Activated T-helper 1 cell treated with Interleukin-2 at 50 U/mL for 16 hours (primary cell): ENCODE data around the gene C1QTNF12.

ENCODE experiments used
- DNase-seq: peaks from one replicate; pipeline ENCODE4 v3.0.0-alpha.2; 2020; ENCODE audit warnings: low read depth

Gene C1QTNF12

GRCh38 chr1:1213345-1214265, 32.9 kb downstream of the C1QTNF12 start, which contains the start of gene TNFRSF4:
TSS of gene TNFRSF4 (minus strand) at chr1:1214153. CDS start at chr1:1214127, 26 bp downstream.
- no peak for DNase-seq

DNA sequence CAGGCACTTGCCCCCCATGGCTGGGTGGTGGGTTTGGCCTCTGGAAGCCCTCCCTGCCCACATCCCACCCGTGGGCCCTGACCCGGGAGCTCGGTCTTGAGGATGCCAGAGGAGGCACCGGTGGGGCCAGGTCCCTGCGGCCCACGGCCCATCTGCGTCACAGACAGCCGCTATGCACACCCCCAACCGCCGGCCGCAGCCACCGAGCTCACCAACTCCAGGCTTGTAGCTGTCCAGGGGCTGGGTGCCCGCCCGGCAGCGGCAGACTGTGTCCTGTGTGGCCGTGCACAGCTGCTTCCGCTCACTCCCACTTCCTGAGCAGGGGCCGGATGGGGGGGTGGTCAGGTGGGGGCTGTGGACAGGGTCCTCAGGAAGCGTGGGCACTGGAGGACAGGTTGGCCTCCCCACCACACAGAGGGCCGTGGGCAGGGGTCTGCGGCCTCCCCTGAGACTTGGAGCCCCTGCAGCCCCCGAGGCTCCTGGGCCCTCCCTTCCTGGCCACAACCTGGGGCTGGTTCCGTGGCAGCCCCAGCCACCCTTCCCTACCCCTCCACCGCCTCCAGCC, 33.7 kb downstream of the C1QTNF12 start:
- DNase-seq, result no peak

DNA sequence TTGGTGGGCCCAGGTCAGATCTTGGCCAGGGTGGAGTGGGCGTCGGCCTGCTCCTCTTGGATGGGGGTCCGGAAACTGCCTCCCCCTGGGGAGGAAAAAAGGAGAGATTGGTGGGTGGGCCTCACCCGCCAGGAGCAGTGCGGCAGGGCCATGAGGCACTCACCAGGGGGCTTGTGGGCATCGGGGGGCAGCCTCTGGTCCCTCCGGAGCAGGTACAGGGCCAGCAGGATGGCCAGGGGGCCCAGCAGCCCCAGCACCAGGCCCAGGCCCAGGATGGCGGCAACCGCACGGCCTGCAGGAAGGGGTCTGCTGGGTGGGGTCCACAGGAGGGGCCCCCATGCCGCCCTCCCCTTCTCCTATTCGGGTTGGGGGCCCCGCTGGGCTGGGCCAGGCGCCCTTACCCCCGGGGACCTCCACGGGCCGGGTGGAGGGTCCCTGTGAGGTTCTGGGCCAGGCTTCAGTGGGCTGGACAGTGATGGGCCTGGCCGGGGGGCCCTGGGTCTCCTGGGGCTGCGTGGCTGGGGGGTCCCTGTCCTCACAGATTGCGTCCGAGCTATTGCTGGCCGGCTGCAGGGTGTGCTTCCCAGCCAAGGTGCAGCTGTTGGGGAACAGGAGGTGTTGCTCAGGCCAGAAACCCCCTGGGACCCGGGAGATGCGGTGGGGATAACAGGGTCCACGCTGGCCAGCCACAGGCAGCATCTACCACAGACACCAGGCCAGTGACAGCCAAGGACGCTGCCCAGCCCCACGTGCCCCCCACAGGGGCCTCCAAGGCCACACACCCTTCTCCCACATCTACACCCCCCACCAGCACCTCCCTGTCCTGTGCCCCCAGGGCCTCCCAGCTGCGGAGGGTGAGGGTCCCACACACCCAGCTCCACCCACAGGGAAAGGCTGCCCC, 34.7 kb downstream of the C1QTNF12 start:
- no peak for DNase-seq

DNA sequence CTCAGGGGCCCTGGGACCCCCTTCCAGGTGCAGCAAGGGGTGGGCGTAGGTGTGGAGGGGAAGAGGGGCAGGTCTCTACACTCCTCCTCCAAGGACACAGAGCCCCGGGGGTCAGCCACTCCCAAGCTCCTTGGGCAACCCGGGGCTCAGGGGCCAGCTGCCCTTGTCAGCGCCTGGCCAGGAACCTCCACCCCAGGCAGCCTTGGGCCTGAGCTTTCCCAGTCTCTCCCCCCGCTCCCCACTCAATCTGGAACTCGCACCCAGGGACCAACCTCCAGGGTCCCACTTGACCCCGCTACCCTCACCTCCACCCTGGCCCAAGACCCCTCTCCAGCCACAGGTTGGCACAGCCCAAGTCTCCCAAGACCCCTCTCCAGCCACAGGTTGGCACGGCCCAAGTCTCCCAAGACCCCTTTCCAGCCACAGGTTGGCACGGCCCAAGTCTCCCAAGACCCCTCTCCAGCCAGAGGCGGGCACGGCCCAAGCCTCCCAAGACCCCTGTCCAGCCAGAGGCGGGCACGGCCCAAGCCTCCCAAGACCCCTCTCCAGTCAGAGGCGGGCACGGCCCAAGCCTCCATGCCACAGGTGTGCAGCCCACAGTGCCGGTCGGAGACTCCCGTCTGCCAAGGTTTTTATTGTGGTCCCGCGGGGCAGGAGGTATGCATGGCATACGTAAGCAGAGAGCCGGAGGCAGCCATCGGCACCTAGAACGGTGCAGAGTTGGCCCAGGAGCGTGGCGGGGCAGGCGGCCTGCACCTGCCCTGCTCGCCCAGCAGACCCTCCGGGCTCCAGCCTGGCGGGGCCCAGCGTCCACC, 35.6 kb downstream of the C1QTNF12 start:
- DNase-seq, result no peak

- no peak for DNase-seq
Observed at GRCh38 chr1:1208713-1209433, 37.6 kb downstream of the C1QTNF12 start.

DNA sequence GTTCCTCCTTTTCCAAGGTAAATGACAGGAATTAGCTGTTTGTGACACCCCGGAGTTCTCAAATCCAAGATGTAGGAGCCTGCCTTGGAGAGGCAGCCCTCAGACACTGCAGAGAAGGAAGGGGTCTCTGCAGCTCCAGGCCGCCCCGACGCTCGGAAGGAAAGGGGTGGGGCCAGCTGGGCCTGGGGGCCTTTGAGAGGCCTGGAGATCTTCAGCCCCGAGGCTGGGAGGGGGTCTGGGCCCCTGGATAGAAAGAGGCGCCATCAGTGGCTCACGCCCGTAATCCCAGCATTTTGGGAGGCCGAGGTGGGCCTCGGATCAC, 39.0 kb downstream of the C1QTNF12 start:
- DNase-seq, result no peak

DNA sequence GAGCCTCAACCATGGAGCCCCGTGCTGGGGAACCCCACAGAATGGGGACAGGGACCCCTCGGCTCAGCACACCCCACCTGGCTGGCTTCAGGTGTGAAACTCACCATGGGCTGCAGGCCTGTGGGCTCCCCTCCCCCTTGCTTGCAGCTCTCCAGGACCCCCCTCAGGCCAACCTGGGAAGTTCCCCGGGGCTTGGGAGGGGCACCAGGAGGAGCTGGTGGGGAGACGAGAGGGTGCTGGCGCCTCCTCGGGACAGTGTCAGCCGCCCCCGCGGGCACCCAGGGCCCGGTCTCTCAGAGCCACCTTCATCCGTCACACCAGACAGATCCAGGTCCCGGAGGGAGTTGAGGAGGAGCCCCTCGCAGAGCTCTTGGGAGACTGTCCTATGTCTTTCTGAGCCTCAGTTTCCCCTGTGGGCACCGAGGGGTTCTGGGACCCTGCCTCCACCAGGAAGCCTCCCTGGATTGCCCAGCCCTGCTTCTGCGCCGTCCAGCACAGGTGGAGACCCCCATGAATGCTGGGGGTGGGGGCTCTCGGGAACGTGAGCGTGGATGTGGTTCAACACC, 39.5 kb downstream of the C1QTNF12 start:
- DNase-seq, result no peak

- DNase-seq, result no peak
Observed at GRCh38 chr1:1206376-1206965, 40.1 kb downstream of the C1QTNF12 start, which contains the start of gene TNFRSF18. TSS of gene TNFRSF18 (minus strand) at chr1:1206592. CDS start at chr1:1206571, 21 bp downstream.

GRCh38 chr1:1205769-1206375, 40.6 kb downstream of the C1QTNF12 start:
- no peak for DNase-seq

DNA sequence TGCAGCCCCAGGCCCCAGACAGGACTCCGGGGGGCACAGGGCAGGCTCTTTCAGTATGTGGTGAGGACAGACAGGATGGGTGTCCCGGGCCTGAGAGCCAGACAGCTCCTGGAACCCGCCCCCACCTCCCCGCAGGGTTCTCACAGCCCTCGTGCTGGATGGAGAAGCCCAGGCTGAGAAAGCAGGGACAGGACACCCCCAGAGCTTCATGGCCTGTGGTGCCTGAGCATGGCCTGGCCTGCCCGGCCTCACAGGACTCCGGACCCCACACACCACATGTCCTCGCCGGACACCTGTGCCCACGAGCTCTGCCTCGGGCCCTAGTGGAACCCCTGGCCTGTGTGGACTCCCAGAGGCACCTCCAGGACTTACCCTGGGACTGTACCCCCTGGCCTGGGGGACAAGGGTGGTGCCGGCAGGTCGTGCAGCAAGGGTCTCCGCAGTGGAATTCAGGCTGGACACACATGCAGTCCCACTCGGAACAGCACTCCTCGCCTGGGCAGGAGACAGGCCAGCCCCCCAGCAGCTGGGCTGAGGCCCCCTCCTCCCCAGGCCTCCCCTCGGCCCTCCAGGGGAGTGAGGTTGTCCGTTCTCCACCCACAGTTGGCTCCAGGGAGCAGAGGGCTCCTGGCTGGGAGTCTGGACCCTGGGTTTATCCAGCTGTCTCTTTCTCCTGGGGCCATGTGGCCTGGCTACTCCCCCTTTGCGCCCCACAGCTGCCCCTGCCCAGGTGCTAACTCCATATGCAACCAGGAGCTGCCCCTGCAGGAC, 41.3 kb downstream of the C1QTNF12 start:
- no peak for DNase-seq

GRCh38 chr1:1204425-1204920, 42.0 kb downstream of the C1QTNF12 start:
- DNase-seq, result no peak

GRCh38 chr1:1203561-1204424, 42.7 kb downstream of the C1QTNF12 start:
- no peak for DNase-seq

DNA sequence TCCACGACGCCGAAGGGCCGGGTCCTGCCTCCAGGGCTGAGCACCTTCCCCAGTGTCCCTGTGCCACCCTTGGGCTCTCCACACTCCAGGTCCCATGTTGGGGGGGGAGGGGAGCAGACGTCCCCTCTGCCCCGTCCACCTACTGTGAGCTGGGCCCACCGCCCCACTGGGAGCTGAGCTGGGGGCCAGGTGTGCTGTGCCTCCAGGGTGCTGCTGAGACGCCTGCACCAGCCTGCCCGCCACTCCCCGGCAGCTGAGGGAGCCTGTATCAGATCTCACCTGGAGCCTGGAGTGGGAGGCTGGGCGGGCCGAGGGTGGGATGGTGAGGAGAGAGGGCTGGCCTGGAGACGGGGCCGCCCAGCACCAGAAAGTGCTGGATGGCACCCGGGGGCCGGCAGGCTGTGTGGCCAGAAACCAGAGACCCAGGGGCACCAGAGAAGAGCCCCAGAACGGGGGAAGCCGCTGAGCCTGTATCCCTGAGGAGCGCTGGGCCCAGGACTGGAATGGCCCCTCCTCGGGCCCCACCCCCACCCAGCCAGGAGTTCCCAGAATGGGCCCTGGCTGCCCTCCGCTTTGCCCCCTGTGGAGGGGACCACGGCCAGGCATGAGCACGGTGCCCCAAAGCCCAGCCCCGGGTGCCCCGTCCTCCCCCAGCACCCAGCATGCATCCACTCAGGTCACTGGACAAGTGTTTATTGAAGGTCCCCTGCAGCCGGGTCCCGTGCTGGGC, 43.5 kb downstream of the C1QTNF12 start:
- DNase-seq, result no peak

DNA sequence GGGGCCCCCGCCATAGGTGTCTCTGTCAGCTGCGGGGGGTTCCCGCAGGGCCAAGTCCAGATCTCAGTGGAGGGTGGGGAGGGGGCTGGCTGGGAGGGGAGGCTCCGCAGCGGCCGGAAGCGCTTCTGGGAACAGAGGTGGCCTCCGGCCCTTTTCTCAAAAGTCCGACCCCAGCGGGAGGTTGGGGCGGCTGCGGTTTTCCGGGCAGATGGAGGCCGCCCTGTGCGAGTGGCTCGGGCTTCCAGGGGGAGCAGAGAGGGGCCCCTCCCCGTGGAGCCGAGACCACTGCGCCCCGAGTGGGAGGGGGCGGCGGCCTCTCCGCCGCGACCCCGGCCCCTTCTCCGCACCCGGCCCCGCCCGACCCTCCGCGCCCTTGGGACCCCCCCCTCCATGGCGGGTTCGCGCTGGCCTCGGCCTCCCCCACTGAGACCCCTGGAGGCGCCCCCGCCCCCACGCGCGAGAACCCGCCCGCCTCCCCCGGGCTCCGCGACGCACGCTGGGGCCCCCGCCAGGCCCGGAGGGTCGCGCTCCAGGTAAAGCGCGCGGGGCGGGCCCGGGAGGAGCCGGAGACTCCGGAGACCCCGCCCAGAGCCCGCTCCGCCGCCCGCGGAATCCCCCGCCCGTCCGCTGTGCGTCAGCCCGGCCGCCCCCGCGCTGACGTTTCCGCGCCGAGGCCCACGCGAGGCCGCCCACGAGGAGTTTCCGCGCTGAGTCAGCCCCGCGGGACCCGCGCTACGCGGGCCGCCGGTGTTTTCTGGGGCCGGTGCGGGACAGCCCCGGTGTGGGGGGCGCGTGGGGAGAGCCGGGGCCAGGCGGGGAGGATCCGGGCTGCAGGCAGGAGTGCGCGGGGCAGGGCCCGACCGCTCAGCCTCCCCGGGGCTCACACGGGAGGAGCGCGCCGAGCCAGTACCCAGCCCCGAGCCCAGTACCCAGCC, 45.4 kb downstream of the C1QTNF12 start:
- DNase-seq, result peak; percentile 81

DNA sequence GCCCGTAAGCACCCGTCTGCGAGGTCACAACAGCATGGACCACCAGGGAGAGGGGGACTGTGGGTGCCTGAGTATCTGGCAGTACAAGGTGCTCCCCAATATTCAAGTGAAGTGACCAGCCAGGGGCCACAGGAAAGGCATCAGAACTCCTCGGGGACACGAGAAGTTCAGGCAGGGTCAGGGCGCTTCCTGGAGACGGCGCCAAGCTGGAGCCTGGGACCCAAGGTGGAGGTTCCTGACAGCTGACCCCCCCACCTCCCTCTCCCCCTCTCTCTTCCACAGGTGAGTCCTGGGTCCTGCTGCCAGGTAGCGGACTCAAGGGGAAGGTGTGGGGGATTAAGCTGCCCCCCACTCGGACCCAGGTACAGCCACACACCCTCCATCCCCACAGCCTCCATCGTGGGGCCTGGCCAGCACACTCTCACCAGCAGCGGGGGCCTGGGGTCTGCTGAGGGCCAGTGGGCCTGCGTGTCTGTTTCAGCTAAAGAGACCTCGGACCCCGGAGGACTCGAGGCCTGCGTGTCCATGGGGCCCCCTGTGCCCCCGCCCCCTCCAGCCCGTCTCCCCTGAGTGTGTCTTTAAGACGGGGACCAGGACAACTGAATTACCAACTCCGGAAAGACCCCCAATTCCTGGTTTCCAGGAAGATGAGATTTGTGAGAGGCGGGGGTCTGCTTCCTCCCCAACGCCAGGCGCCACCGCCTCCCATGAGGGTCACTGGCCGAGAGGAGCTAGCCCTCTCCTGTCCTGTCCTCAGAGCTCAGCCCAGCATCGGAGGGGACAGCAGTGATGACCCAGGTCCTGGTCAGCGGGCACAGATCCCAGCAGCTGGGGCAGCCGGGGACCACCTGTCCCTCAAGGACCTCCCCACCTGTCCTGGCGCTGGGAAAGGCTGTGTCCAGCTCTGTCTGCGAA, 46.3 kb downstream of the C1QTNF12 start:
- DNase-seq, result no peak
